Dermis microvascular lymphatic vessel endothelial cell (primary cell): ENCODE data around the gene RPP40. TPM values are rescaled to one million over a fixed set of nuclear protein-coding genes. Genes with fewer than 3 reads are reported as not detected.

Experiments used
- DNase-seq, 2 donors: peaks; one replicate each; pipeline versions ENCODE4 v3.0.0 to v3.0.0-alpha.2; 2010; ENCODE audit warnings: low read depth in 2 of 2
- total RNA-seq: library from RNA; depleted of rRNA; stranded (reverse); fragments of >200 nt; gene quantifications from 2 replicates; pipeline ENCODE4 v1.2.1, GENCODE V29; 2014

Gene RPP40
- total RNA-seq, 1 donor from 2014 or later = 18.2 TPM

- DNase-seq = no peak
Observed at GRCh38 chr6:4970739-4971395, 33.0 kb downstream of the RPP40 start.

GRCh38 chr6:4969609-4970285 lies 34.1 kb downstream of the RPP40 start:
- no peak for DNase-seq

GRCh38 chr6:4967301-4968030 lies 36.4 kb downstream of the RPP40 start:
- DNase-seq = no peak

- no peak for DNase-seq
Observed at GRCh38 chr6:4965562-4966389, 38.1 kb downstream of the RPP40 start.

GRCh38 chr6:4964675-4965561 lies 38.9 kb downstream of the RPP40 start:
- DNase-seq = no peak

GRCh38 chr6:4962905-4963304 lies 40.9 kb downstream of the RPP40 start:
- no peak for DNase-seq

GRCh38 chr6:4961322-4962168 lies 42.3 kb downstream of the RPP40 start:
- no peak for DNase-seq

- DNase-seq = no peak
Observed at GRCh38 chr6:4958624-4959023, 45.2 kb downstream of the RPP40 start.

GRCh38 chr6:4957521-4958231 lies 46.2 kb downstream of the RPP40 start:
- DNase-seq = peak; percentile 35 to 45

- no peak for DNase-seq
Observed at GRCh38 chr6:4956625-4957024, 47.2 kb downstream of the RPP40 start.

GRCh38 chr6:4953440-4953839 lies 50.4 kb downstream of the RPP40 start:
- no peak for DNase-seq

GRCh38 chr6:4950836-4951533 lies 52.9 kb downstream of the RPP40 start:
- DNase-seq = no peak

- no peak for DNase-seq
Observed at GRCh38 chr6:4950076-4950475, 53.8 kb downstream of the RPP40 start.

- no peak for DNase-seq
Observed at GRCh38 chr6:4948781-4949450, 54.9 kb downstream of the RPP40 start.

GRCh38 chr6:4947716-4948115 lies 56.1 kb downstream of the RPP40 start:
- no peak for DNase-seq

GRCh38 chr6:4946521-4946920 lies 57.3 kb downstream of the RPP40 start:
- DNase-seq = no peak
